Prostate gland (tissue), 2 donors: ENCODE results near the gene ZNF839.

Experiments used
- CTCF ChIP-seq, 4 experiments: fragments of 200-600 bp in 2 of 4; fragments of 450-650 bp in 2 of 4; sonication (generic) in 2 of 4; IDR thresholded peaks; 1 replicate in 3 of 4; 2 replicates in 1 of 4; pipeline ENCODE4 v1.5.1; 2016 to 2019; ENCODE audit warnings: antibody characterized with exemption in 4 of 4, mild to moderate bottlenecking in 2 of 4, moderate library complexity in 2 of 4
- POLR2AphosphoS5 ChIP-seq: sonication (generic); formaldehyde crosslinking; IDR thresholded peaks from one replicate; pipeline ENCODE4 v1.6.1; 2017; ENCODE audit warnings: antibody characterized with exemption

GRCh38 chr14:102317564-102318248 is 1.8 kb upstream of the ZNF839 start:
- TF ChIP-seq POLR2AphosphoS5: no peak
- no peak for TF ChIP-seq CTCF (IDR thresholded peaks at IDR 0.05)
